ENCODE data around the gene SMIM22. TPM values are rescaled to one million over a fixed set of nuclear protein-coding genes. Genes with fewer than 3 reads are reported as not detected.

SMIM22 gene
- total and polyA plus RNA-seq, 2 donors (not counting 3 experiments of a cell fraction or from before 2014, with no cell fraction given), result not detected

DNA sequence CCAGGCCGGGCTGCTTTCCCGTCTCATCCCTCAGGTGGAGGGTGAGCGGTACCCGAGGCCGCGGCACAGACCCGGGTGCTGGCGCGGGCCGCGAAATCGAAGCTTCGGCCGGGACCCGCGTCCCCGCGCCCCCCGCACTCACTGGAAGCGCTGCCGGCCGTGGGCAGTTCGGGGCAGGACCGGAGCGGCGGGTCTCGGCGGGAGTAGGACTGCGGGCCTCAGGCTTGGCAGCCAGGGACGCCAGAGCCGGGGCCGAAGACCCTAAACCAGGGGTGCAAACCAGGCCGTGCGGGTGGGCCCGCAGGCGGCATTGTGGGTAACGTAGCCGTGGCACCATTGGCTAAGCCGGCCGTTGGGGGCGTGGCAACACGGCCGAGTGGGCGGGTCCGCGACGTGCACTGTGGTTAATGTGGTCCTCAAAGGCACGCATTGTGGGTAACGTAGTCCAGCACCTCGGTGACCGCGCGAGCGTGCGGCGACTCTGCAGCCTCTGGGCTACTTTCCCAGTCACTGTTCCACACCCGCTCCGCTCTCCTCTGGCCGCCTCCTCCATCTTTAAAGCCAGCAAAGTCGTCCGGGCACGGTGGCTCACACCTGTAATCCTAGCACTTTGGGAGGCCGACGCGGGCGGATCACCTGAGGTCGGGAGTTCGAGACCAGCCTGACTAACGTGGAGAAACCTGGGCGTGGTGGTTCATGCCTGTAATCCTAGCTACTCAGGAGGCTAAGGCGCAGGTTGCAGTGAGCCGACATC, 28.1 kb upstream of the SMIM22 start, which contains the start of gene ZNF500:
Gene ZNF500 (minus strand): TSS at position 288 of the 754 bp plus-strand sequence. CDS start 1,184 bp downstream, outside the sequence.
- dilution Hi-C loops (cut with MboI; ENCODE audit: extremely low pct_ligation_motif_present, low sequenced_read_pairs), result no loop called here

More for the DNA sequence above, 28.1 kb upstream of the SMIM22 start, which contains the start of gene ZNF500:
- H3K79me2 ChIP-seq (ENCODE audit: control insufficient read depth, insufficient read depth, low read length), result peaks cover 12% of the 10 kb centered on the region
- intact Hi-C loops (cut with micrococcal nuclease), result loop anchor here (1.0 to 2.0 kb wide), 2 partner anchors 33 to 190 kb away; partner anchors contain the start of genes ANKS3 and DNAAF8
- H3K9me3 ChIP-seq (replicated peaks; ENCODE audit: control insufficient read depth, insufficient read depth, low read length), result no peaks in the 10 kb centered on the region
- no peaks in the 10 kb centered on the region for H3K27me3 ChIP-seq (ENCODE audit: control insufficient read depth in 2 of 2, insufficient read depth in 2 of 2, low read length in 2 of 2)
- H2AFZ ChIP-seq (ENCODE audit: low read depth, low read length), result peak within 1 kb of the TSS; percentile 83
- peak within 1 kb of the TSS; percentile 77 for H3K9ac ChIP-seq (replicated peaks; ENCODE audit: extremely low read depth, insufficient read depth, low read length)
- H3K9me1 ChIP-seq (replicated peaks; ENCODE audit: control insufficient read depth, extremely low read depth, insufficient read depth, low read length), result no peaks in the 10 kb centered on the region
- peaks cover 15% of the 10 kb centered on the region for H3K4me1 ChIP-seq (ENCODE audit: control insufficient read depth, extremely low read depth, insufficient read depth, low read length)
- peak within 1 kb of the TSS; percentile 90 for H3K4me2 ChIP-seq (ENCODE audit: insufficient read depth, low read length)
- no peaks in the 10 kb centered on the region for H4K20me1 ChIP-seq (replicated peaks; ENCODE audit: control insufficient read depth, extremely low read depth, insufficient read depth, low read length)
- peak; percentile 98 for FAIRE-seq
- H3K36me3 ChIP-seq (ENCODE audit: control insufficient read depth in 2 of 2, extremely low read depth in 1 of 2, insufficient read depth in 2 of 2, low read length in 2 of 2), result peaks cover 4 to 20% of the 10 kb centered on the region in 2 experiments
- peak; percentile 87 for TF ChIP-seq POLR2AphosphoS5 (IDR thresholded peaks at IDR 0.05; ENCODE audit: insufficient read depth, low read depth, low read length)
- no peak for TF ChIP-seq MYC (IDR thresholded peaks at IDR 0.05; ENCODE audit: low read depth, low read length)
- TF ChIP-seq, protein P1, sequence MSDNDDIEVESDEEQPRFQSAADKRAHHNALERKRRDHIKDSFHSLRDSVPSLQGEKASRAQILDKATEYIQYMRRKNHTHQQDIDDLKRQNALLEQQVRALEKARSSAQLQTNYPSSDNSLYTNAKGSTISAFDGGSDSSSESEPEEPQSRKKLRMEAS (IDR thresholded peaks at IDR 0.05; ENCODE audit: insufficient read depth, insufficient read length), result peak; percentile 3
- TF ChIP-seq POLR2A (IDR thresholded peaks at IDR 0.05; ENCODE audit: low read depth, low read length), result peak; percentile 85
- TF ChIP-seq, protein P2, sequence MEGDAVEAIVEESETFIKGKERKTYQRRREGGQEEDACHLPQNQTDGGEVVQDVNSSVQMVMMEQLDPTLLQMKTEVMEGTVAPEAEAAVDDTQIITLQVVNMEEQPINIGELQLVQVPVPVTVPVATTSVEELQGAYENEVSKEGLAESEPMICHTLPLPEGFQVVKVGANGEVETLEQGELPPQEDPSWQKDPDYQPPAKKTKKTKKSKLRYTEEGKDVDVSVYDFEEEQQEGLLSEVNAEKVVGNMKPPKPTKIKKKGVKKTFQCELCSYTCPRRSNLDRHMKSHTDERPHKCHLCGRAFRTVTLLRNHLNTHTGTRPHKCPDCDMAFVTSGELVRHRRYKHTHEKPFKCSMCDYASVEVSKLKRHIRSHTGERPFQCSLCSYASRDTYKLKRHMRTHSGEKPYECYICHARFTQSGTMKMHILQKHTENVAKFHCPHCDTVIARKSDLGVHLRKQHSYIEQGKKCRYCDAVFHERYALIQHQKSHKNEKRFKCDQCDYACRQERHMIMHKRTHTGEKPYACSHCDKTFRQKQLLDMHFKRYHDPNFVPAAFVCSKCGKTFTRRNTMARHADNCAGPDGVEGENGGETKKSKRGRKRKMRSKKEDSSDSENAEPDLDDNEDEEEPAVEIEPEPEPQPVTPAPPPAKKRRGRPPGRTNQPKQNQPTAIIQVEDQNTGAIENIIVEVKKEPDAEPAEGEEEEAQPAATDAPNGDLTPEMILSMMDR (IDR thresholded peaks at IDR 0.05; ENCODE audit: extremely low read depth in 1 of 2, insufficient read depth in 1 of 2, low read depth in 1 of 2, low read length in 2 of 2), result no peak
- BruUV-seq (replicated peaks), result no TSS peak
- POLR2A ChIA-PET, result interaction anchor here (1.0 kb wide), 1 partner anchor 33 kb away, joined by 4 read pairs; the partner anchor contains the start of gene DNAAF8
- CTCF ChIA-PET, result no interaction called here
- peak within 1 kb of the TSS; percentile 46 to 98 (median 55) for H3K4me3 ChIP-seq (replicated peaks in 1 of 3; ENCODE audit: insufficient read depth in 1 of 3, low read depth in 1 of 3, low read length in 3 of 3)
- DNase-seq (ENCODE audit: low read depth, low spot score), result peak; percentile 97
- peak within 1 kb of the TSS; percentile 42 for H3K27ac ChIP-seq (ENCODE audit: insufficient read depth, low read depth, low read length)

All from endothelial cell of umbilical vein (primary cell).